ENCODE results near the gene CCM2L. TPM values are rescaled to one million over a fixed set of nuclear protein-coding genes. Genes with fewer than 3 reads are reported as not detected.

The CCM2L gene
- total RNA-seq, 1 donor from 2014 or later, result 0.75 TPM

- no peaks in the 10 kb centered on the region for H3F3A ChIP-seq (ENCODE audit: low read depth)
- H4K20me1 ChIP-seq (ENCODE audit: low read depth), result no peaks in the 10 kb centered on the region
- Mint-ChIP-seq H3K4me3 (no peak overlapping the region), H3K27me3 (ENCODE audit: insufficient read depth, low read depth) (no peaks in the 10 kb centered on the region), H3K36me3 (no peaks in the 10 kb centered on the region), H3K9me3 (no peaks in the 10 kb centered on the region), H3K27ac (no peak overlapping the region), H3K4me1 (peaks cover 12% of the 10 kb centered on the region)
- no peaks in the 10 kb centered on the region for H3K27me3 ChIP-seq
- no peak overlapping the region for H3K9ac ChIP-seq
- H3K4me1 ChIP-seq, result peaks cover 10% of the 10 kb centered on the region
- H2AFZ ChIP-seq (replicated peaks), result no peak overlapping the region
- H3K9me3 ChIP-seq (ENCODE audit: low read depth), result no peaks in the 10 kb centered on the region
- no peaks in the 10 kb centered on the region for H3K79me2 ChIP-seq (ENCODE audit: low read depth)
- H3K36me3 ChIP-seq, result no peaks in the 10 kb centered on the region
- TF ChIP-seq EZH2phosphoT487 (IDR thresholded peaks at IDR 0.05), result no peak
- no peak for TF ChIP-seq EZH2 (IDR thresholded peaks at IDR 0.05)
- no peak for TF ChIP-seq CTCF (IDR thresholded peaks at IDR 0.05)
- no peak for DNase-seq (ENCODE audit: low spot score)
- no peak overlapping the region for H3K4me3 ChIP-seq
- no peak overlapping the region for H3K27ac ChIP-seq
- no peak overlapping the region for H3K4me2 ChIP-seq
Measured at GRCh38 chr20:32077190-32077589, 67.0 kb downstream of the CCM2L start.

GRCh38 chr20:32078322-32078721 is 68.1 kb downstream of the CCM2L start:
- Histone ChIP-seq H3K4me1 (peaks cover 5% of the 10 kb centered on the region), H3K27ac (no peak overlapping the region), H3K4me2 (no peak overlapping the region), H3F3A (ENCODE audit: low read depth) (no peaks in the 10 kb centered on the region), H3K79me2 (ENCODE audit: low read depth) (no peaks in the 10 kb centered on the region), H3K9me3 (ENCODE audit: low read depth) (no peaks in the 10 kb centered on the region), H3K9ac (no peak overlapping the region), H3K36me3 (no peaks in the 10 kb centered on the region), H4K20me1 (ENCODE audit: low read depth) (no peaks in the 10 kb centered on the region), H2AFZ (replicated peaks) (no peak overlapping the region), H3K27me3 (no peaks in the 10 kb centered on the region), H3K4me3 (no peak overlapping the region)
- Mint-ChIP-seq H3K36me3 (no peaks in the 10 kb centered on the region), H3K4me3 (no peak overlapping the region), H3K4me1 (peaks cover 6% of the 10 kb centered on the region), H3K9me3 (peaks cover under 1% of the 10 kb centered on the region), H3K27me3 (ENCODE audit: insufficient read depth, low read depth) (no peaks in the 10 kb centered on the region), H3K27ac (no peak overlapping the region)
- DNase-seq (ENCODE audit: low spot score), result no peak
- TF ChIP-seq EZH2 (IDR thresholded peaks at IDR 0.05), result no peak
- no peak for TF ChIP-seq CTCF (IDR thresholded peaks at IDR 0.05)
- TF ChIP-seq EZH2phosphoT487 (IDR thresholded peaks at IDR 0.05), result no peak

- Histone ChIP-seq H3K27ac (no peak overlapping the region), H2AFZ (replicated peaks) (no peak overlapping the region), H3F3A (ENCODE audit: low read depth) (no peaks in the 10 kb centered on the region), H3K4me2 (no peak overlapping the region), H3K9me3 (ENCODE audit: low read depth) (no peaks in the 10 kb centered on the region), H3K4me1 (peaks cover 5% of the 10 kb centered on the region), H3K4me3 (no peak overlapping the region), H3K36me3 (no peaks in the 10 kb centered on the region), H3K9ac (no peak overlapping the region), H3K27me3 (no peaks in the 10 kb centered on the region), H4K20me1 (ENCODE audit: low read depth) (no peaks in the 10 kb centered on the region), H3K79me2 (ENCODE audit: low read depth) (no peaks in the 10 kb centered on the region)
- peaks cover 6% of the 10 kb centered on the region for H3K4me1 Mint-ChIP-seq
- H3K4me3 Mint-ChIP-seq, result no peak overlapping the region
- no peak for DNase-seq (ENCODE audit: low spot score)
- no peaks in the 10 kb centered on the region for H3K36me3 Mint-ChIP-seq
- TF ChIP-seq EZH2 (IDR thresholded peaks at IDR 0.05) (no peak), EZH2phosphoT487 (IDR thresholded peaks at IDR 0.05) (no peak), CTCF (IDR thresholded peaks at IDR 0.05) (no peak)
- no peaks in the 10 kb centered on the region for H3K27me3 Mint-ChIP-seq (ENCODE audit: insufficient read depth, low read depth)
- H3K9me3 Mint-ChIP-seq, result peaks cover 3% of the 10 kb centered on the region
- no peak overlapping the region for H3K27ac Mint-ChIP-seq
Measured at GRCh38 chr20:32078791-32079190, 68.6 kb downstream of the CCM2L start.
